K562 (cell line): Measurements from ENCODE around the gene KCNF1. TPM values are rescaled to one million over a fixed set of nuclear protein-coding genes. Genes with fewer than 3 reads are reported as not detected.

ENCODE experiments used
- ATAC-seq: fragments of 200-7000 bp; cut with Tn5 transposase; 3 replicates; pipeline ENCODE4 v1.9.1; 2020; ENCODE audit warnings: moderate library complexity
- BruUV-seq: library from RNA; stranded (reverse); fragments of 400-500 nt; replicated peaks from 2 replicates; lab custom pipeline; 2021; lab: Mats Ljungman, UMichigan
- CTCF ChIA-PET: fragments of 300-600 bp; formaldehyde crosslinking; extraction: SDS; loops from one replicate; lab custom pipeline; 2021; ENCODE audit warnings: low intra/inter-chr PET ratio; lab: Yijun Ruan, JAX
- POLR2A ChIA-PET: fragments of 300-600, 350-650 bp; sonication (Branson Sonifier 250); formaldehyde crosslinking; extraction: SDS; loops from one replicate; lab custom pipeline; 2021; ENCODE audit warnings: antibody characterized with exemption, inconsistent platforms; lab: Yijun Ruan, JAX
- DNase-seq, 4 experiments: peaks; one replicate each; pipeline versions ENCODE4 v3.0.0 to v3.0.0-alpha.2; 2011 to 2018; ENCODE audit warnings: low spot score in 3 of 4, mixed read lengths in 3 of 4; ENCODE audit errors: extremely low read depth in 1 of 4
- FAIRE-seq: peaks from 2 replicates; lab custom pipeline; 2011; peaks lifted over from hg19 to GRCh38; lab: Jason Lieb, UNC
- H2AFZ ChIP-seq: 2 replicates; pipeline ENCODE4 v1.6.0; 2011; ENCODE audit warnings: low read depth, low read length, control low read depth, inconsistent platforms
- H3K27ac ChIP-seq: fragments of 200-600 bp; 3 replicates; pipeline ENCODE4 v1.8.0; 2011; ENCODE audit warnings: low read depth, mild to moderate bottlenecking, control low read depth, inconsistent platforms, low read length, moderate library complexity, mixed read lengths; ENCODE audit errors: extremely low read depth
- H3K27me3 ChIP-seq, 2 experiments: fragments of 300-600 bp in 1 of 2; 2 replicates in 1 of 2; 3 replicates in 1 of 2; pipeline versions ENCODE4 v1.6.0 to v1.8.0; 2011; ENCODE audit warnings: inconsistent platforms in 2 of 2, low read length in 2 of 2, mild to moderate bottlenecking in 1 of 2, mixed read lengths in 1 of 2, moderate library complexity in 1 of 2; ENCODE audit not compliant: control insufficient read depth in 2 of 2, insufficient read depth in 2 of 2
- H3K36me3 ChIP-seq: fragments of 300-600 bp; 3 replicates; pipeline ENCODE4 v1.8.0; 2011; ENCODE audit warnings: mild to moderate bottlenecking, low read length, inconsistent platforms; ENCODE audit not compliant: control insufficient read depth, insufficient read depth
- H3K4me1 ChIP-seq, 2 experiments: fragments of 200-600 bp in 1 of 2; replicated peaks in 1 of 2; 2 replicates in 1 of 2; 3 replicates in 1 of 2; pipeline versions ENCODE4 v1.5.1 to v1.8.0; 2011; ENCODE audit warnings: inconsistent platforms in 2 of 2, low read length in 2 of 2, mild to moderate bottlenecking in 1 of 2, mixed read lengths in 1 of 2, moderate library complexity in 1 of 2; ENCODE audit not compliant: control insufficient read depth in 2 of 2, insufficient read depth in 2 of 2
- H3K4me2 ChIP-seq: 2 replicates; pipeline ENCODE4 v1.6.1; 2011; ENCODE audit warnings: low read length, control low read depth, inconsistent platforms, mixed read lengths; ENCODE audit not compliant: insufficient read depth
- H3K4me3 ChIP-seq: fragments of 200-600 bp; sonication (generic), shearing (Covaris generic); 2 replicates; pipeline ENCODE4 v1.5.1; 2016; ENCODE audit warnings: control low read depth, inconsistent platforms
- H3K79me2 ChIP-seq: fragments of 200-600 bp; 3 replicates; pipeline ENCODE4 v1.8.0; 2011; ENCODE audit warnings: low read length, inconsistent platforms; ENCODE audit not compliant: control insufficient read depth, insufficient read depth
- H3K9ac ChIP-seq, 2 experiments: 2 replicates each; pipeline versions ENCODE4 v1.6.0 to v1.6.1; 2011; ENCODE audit warnings: low read depth in 2 of 2, low read length in 2 of 2, control low read depth in 1 of 2, inconsistent platforms in 1 of 2, mild to moderate bottlenecking in 1 of 2, mixed read lengths in 1 of 2; ENCODE audit not compliant: insufficient read depth in 1 of 2
- H3K9me1 ChIP-seq: one replicate; pipeline ENCODE4 v1.6.0; 2011; ENCODE audit warnings: inconsistent platforms, mild to moderate bottlenecking, low read length, moderate library complexity; ENCODE audit not compliant: control insufficient read depth, insufficient read depth
- H3K9me3 ChIP-seq: replicated peaks from 2 replicates; pipeline ENCODE4 v1.5.1; 2011; ENCODE audit warnings: low read depth, low read length, inconsistent platforms; ENCODE audit not compliant: control insufficient read depth, insufficient read depth
- H4K20me1 ChIP-seq: replicated peaks from 2 replicates; pipeline ENCODE4 v1.6.1; 2011; ENCODE audit warnings: low read length, inconsistent platforms, mixed read lengths; ENCODE audit not compliant: control insufficient read depth, insufficient read depth
- CREB1 ChIP-seq, 2 experiments: sonication (generic) in 1 of 2; formaldehyde crosslinking in 1 of 2; IDR thresholded peaks; 2 replicates each; pipeline versions ENCODE4 v1.6.1 to v1.8.0; 2012 to 2022; ENCODE audit warnings: inconsistent platforms in 1 of 2, mild to moderate bottlenecking in 1 of 2, missing genetic modification reagents in 1 of 2, moderate library complexity in 1 of 2
- EP400 ChIP-seq: fragments of 450-650 bp; IDR thresholded peaks from 2 replicates; pipeline ENCODE4 v1.6.1; 2017; ENCODE audit warnings: antibody characterized with exemption, mild to moderate bottlenecking, moderate library complexity
- ETS2 ChIP-seq: IDR thresholded peaks from 2 replicates; pipeline ENCODE4 v1.6.1; 2016; ENCODE audit warnings: borderline replicate concordance, missing genetic modification characterization, mild to moderate bottlenecking, moderate library complexity, missing compliant biosample characterization; ENCODE audit not compliant: poor library complexity, severe bottlenecking
- ETV6 ChIP-seq, 3 experiments: fragments of 150-350 bp in 1 of 3; sonication (generic) in 1 of 3; formaldehyde crosslinking in 1 of 3; IDR thresholded peaks; 2 replicates each; pipeline versions ENCODE4 v1.6.1 to v1.8.0; 2014 to 2022; ENCODE audit warnings: borderline replicate concordance in 2 of 3, low read depth in 2 of 3, antibody characterized with exemption in 1 of 3, low read length in 1 of 3, mild to moderate bottlenecking in 1 of 3, missing genetic modification reagents in 1 of 3
- KHSRP ChIP-seq: fragments of 450-650 bp; IDR thresholded peaks from 2 replicates; pipeline ENCODE4 v1.6.1; 2017
- MAFF ChIP-seq: IDR thresholded peaks from 2 replicates; pipeline ENCODE4 v1.6.1; 2012; ENCODE audit warnings: low read length, improper control_type of control experiment
- MYNN ChIP-seq, 2 experiments: sonication (generic); formaldehyde crosslinking in 1 of 2; IDR thresholded peaks; 2 replicates each; pipeline versions ENCODE4 v1.5.0 to v1.6.1; 2016 to 2020; ENCODE audit warnings: antibody characterized with exemption in 1 of 2, missing genetic modification reagents in 1 of 2
- OTX1 ChIP-seq: fragments of 450-650 bp; formaldehyde crosslinking; IDR thresholded peaks from 2 replicates; pipeline ENCODE4 v1.4.0; 2022; ENCODE audit warnings: mild to moderate bottlenecking
- ZNF583 ChIP-seq: fragments of 250-450 bp; sonication (Bioruptor Pico); IDR thresholded peaks from 2 replicates; pipeline ENCODE4 v1.4.0; 2020
- ZNF707 ChIP-seq: fragments of 250-450 bp; sonication (Bioruptor Pico); conservative IDR thresholded peaks from 2 replicates; pipeline ENCODE4 v1.8.0; 2022; ENCODE audit warnings: inconsistent platforms, mild to moderate bottlenecking, moderate library complexity
- ZNF778 ChIP-seq: fragments of 450-650 bp; formaldehyde crosslinking; IDR thresholded peaks from 2 replicates; pipeline ENCODE4 v1.4.0; 2020; ENCODE audit warnings: mild to moderate bottlenecking, moderate library complexity
- ZNF780A ChIP-seq: fragments of 250-450 bp; sonication (Bioruptor Pico); IDR thresholded peaks from 2 replicates; pipeline ENCODE4 v1.5.0; 2021; ENCODE audit warnings: mild to moderate bottlenecking
- ZNF79 ChIP-seq: fragments of 250-450 bp; sonication (Bioruptor Pico); IDR thresholded peaks from 2 replicates; pipeline ENCODE4 v1.4.0; 2020; ENCODE audit warnings: low read depth, mild to moderate bottlenecking, moderate library complexity
- WGBS: fragments of 100-300 bp; shearing (Covaris generic); methylation state at CpG from one replicate; pipeline ENCODE4 v1.1.6; 2016; ENCODE audit warnings: low coverage, mixed read lengths; ENCODE audit not compliant: insufficient coverage; ENCODE audit errors: missing lambda C conversion rate; 5-methylcytosine and 5-hydroxymethylcytosine counted together
- in situ Hi-C: fragments of 300-500 bp; cut with MboI; formaldehyde crosslinking; loops from 4 replicates; pipeline ENCODE4 v1.15.0; 2018; ENCODE audit warnings: inconsistent platforms, mixed read lengths
- intact Hi-C: fragments of 100-400 bp; cut with micrococcal nuclease; formaldehyde crosslinking; loops from 2 replicates; pipeline ENCODE4 v1.14.2; 2022
- polyA plus RNA-seq, 8 experiments: library from polyadenylated mRNA; depleted of rRNA in 4 of 8; stranded (reverse) in 5 of 8; unstranded in 3 of 8; fragments of >200 nt; fragmentation: Nextera tagmentation in 2 of 8; fragmentation: Illumina TruSeq in 1 of 8; extraction: Ambion mirVana in 2 of 8; extraction: Trizol in 1 of 8; gene quantifications; 2 replicates each; pipeline versions ENCODE4 v1.2.1 to v1.2.3, GENCODE V29; 2011 to 2014; ENCODE audit warnings: inconsistent platforms in 1 of 8, missing spikeins in 1 of 8
- total RNA-seq, 7 experiments: library from RNA; depleted of rRNA in 6 of 7; stranded (reverse); fragments of >200 nt in 6 of 7; fragmentation: Illumina TruSeq in 2 of 7; extraction: Trizol in 2 of 7; gene quantifications; 2 replicates each; pipeline versions ENCODE4 v1.2.1 to v1.2.3, GENCODE V29; 2011 to 2021; ENCODE audit warnings: low replicate concordance in 1 of 7
- TF ChIP-seq, protein P1 (sequence below): fragments of 450-650 bp; formaldehyde crosslinking; IDR thresholded peaks from 2 replicates; pipeline ENCODE4 v1.4.0; 2022; ENCODE audit warnings: missing genetic modification characterization

The KCNF1 gene
- total and polyA plus RNA-seq, 9 of the 15 experiments (the other 6 are each of a cell fraction or from before 2014, with no cell fraction given): not detected

DNA sequence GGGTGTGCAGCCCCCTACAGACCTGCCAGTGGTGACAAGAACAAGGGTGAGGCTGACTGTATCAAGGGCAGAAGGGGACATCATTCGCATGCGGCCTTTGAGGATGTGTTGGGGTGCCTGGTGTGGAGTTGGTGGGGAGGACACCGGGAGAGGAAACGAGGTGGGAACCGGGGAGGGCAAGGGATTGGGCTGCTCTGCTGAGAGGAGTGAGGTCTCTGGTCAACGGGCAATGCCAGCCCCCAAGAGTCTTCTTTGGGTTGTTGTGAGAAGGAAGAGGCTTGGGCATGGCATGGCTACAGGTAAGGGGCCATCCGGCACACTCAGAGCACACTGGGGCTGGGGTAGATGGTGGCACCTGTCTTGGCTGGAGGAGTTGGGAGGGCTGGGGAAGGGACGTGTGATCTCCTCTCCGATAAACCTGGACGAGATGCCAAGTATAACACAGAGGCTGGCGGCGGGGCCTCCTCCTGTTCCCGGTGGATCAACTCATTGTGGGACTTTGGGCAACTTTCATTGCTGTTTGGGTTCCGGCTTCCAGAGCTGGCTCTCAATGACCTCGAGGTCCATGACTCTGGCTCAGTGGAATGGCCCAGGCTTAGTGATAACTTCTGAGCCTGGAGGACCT lies 37.0 kb downstream of the KCNF1 start:
- Histone ChIP-seq H3K9ac (no peak overlapping the region), H3K4me3 (no peak overlapping the region), H4K20me1 (no peaks in the 10 kb centered on the region), H3K79me2 (no peaks in the 10 kb centered on the region), H3K9me1 (no peaks in the 10 kb centered on the region), H3K9me3 (no peaks in the 10 kb centered on the region), H2AFZ (no peak overlapping the region), H3K27me3 (peaks cover 2 to 32% of the 10 kb centered on the region in 2 experiments; a peak in 2 of 5 replicates), H3K4me2 (no peak overlapping the region), H3K4me1 (no peaks in the 10 kb centered on the region), H3K36me3 (no peaks in the 10 kb centered on the region), H3K27ac (no peak overlapping the region)
- POLR2A ChIA-PET: no interaction called here
- in situ Hi-C loops (no loop called here), intact Hi-C loops (no loop called here)
- ATAC-seq (no peak), FAIRE-seq (no peak), DNase-seq (no peak)
- TF ChIP-seq ZNF583 (no peak), ZNF778 (CRISPR knock-in tag) (no peak), ZNF79 (no peak), ETV6 (IDR thresholded peaks at IDR 0.05; ENCODE audit: borderline replicate concordance in 1 of 2, low read depth in 2 of 2, low read length in 1 of 2) (no peak), ETV6 (CRISPR knock-in tag; IDR thresholded peaks at IDR 0.05; ENCODE audit: borderline replicate concordance) (no peak), ZNF780A (CRISPR knock-in tag) (no peak), CREB1 (IDR thresholded peaks at IDR 0.05) (no peak), CREB1 (CRISPR knock-in tag; IDR thresholded peaks at IDR 0.05) (no peak), EP400 (no peak), OTX1 (CRISPR knock-in tag) (no peak), MAFF (no peak), ETS2 (tag) (no peak), MYNN (IDR thresholded peaks at IDR 0.05) (no peak), MYNN (CRISPR knock-in tag; IDR thresholded peaks at IDR 0.05) (no peak), KHSRP (no peak), ZNF707 (CRISPR knock-in tag) (no peak)
- TF ChIP-seq, protein P1, sequence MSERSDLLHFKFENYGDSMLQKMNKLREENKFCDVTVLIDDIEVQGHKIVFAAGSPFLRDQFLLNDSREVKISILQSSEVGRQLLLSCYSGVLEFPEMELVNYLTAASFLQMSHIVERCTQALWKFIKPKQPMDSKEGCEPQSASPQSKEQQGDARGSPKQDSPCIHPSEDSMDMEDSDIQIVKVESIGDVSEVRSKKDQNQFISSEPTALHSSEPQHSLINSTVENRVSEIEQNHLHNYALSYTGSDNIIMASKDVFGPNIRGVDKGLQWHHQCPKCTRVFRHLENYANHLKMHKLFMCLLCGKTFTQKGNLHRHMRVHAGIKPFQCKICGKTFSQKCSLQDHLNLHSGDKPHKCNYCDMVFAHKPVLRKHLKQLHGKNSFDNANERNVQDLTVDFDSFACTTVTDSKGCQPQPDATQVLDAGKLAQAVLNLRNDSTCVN: no peak
- WGBS: 2% methylated on average over 13 of the region's 15 CpGs
- BruUV-seq: no TSS peak
- CTCF ChIA-PET: no interaction called here
